HEK293 (cell line): ENCODE results near the gene DHDH.

Source experiments
- CTCF ChIP-seq: fragments of 450-650 bp; formaldehyde crosslinking; IDR thresholded peaks from 2 replicates; pipeline ENCODE4 v1.5.1; 2016; ENCODE audit warnings: missing biosample characterization, missing genetic modification characterization
- RBAK ChIP-seq: fragments of 450-650 bp; formaldehyde crosslinking; IDR thresholded peaks from 2 replicates; pipeline ENCODE4 v1.5.1; 2016; ENCODE audit warnings: missing biosample characterization, missing genetic modification characterization
- REPIN1 ChIP-seq: fragments of 450-650 bp; formaldehyde crosslinking; IDR thresholded peaks from 2 replicates; pipeline ENCODE4 v1.5.1; 2017; ENCODE audit warnings: missing biosample characterization, missing genetic modification characterization, low read depth
- YY1 ChIP-seq: fragments of 450-650 bp; formaldehyde crosslinking; IDR thresholded peaks from 2 replicates; pipeline ENCODE4 v1.5.1; 2018; ENCODE audit warnings: missing biosample characterization, missing genetic modification characterization
- YY2 ChIP-seq: fragments of 450-650 bp; formaldehyde crosslinking; IDR thresholded peaks from 2 replicates; pipeline ENCODE4 v1.5.1; 2016; ENCODE audit warnings: missing biosample characterization, missing genetic modification characterization
- ZBTB11 ChIP-seq: fragments of 450-650 bp; formaldehyde crosslinking; conservative IDR thresholded peaks from 2 replicates; pipeline ENCODE4 v1.5.1; 2016; ENCODE audit warnings: low read depth, missing biosample characterization, missing genetic modification characterization
- ZNF138 ChIP-seq: fragments of 450-650 bp; formaldehyde crosslinking; IDR thresholded peaks from 2 replicates; pipeline ENCODE4 v1.5.1; 2016; ENCODE audit warnings: missing biosample characterization, missing genetic modification characterization, borderline replicate concordance
- ZNF223 ChIP-seq: fragments of 450-650 bp; formaldehyde crosslinking; IDR thresholded peaks from 2 replicates; pipeline ENCODE4 v1.5.1; 2016; ENCODE audit warnings: missing biosample characterization, missing genetic modification characterization
- ZNF302 ChIP-seq: fragments of 450-650 bp; formaldehyde crosslinking; IDR thresholded peaks from 2 replicates; pipeline ENCODE4 v1.5.1; 2016; ENCODE audit warnings: missing biosample characterization, missing genetic modification characterization, low read depth
- ZNF449 ChIP-seq: fragments of 450-650 bp; formaldehyde crosslinking; IDR thresholded peaks from 2 replicates; pipeline ENCODE4 v1.5.1; 2017; ENCODE audit warnings: missing biosample characterization, mild to moderate bottlenecking, missing genetic modification characterization, moderate library complexity
- ZNF660 ChIP-seq: fragments of 450-650 bp; IDR thresholded peaks from 2 replicates; pipeline ENCODE4 v1.5.1; 2018; ENCODE audit warnings: missing biosample characterization, mild to moderate bottlenecking, missing genetic modification characterization
- ZNF777 ChIP-seq: fragments of 450-650 bp; formaldehyde crosslinking; IDR thresholded peaks from 2 replicates; pipeline ENCODE4 v1.5.1; 2017; ENCODE audit warnings: missing biosample characterization, missing genetic modification characterization, borderline replicate concordance
- ZNF830 ChIP-seq: fragments of 450-650 bp; IDR thresholded peaks from 2 replicates; pipeline ENCODE4 v1.5.0; 2018; ENCODE audit warnings: missing biosample characterization, missing genetic modification characterization, low read depth, mild to moderate bottlenecking, moderate library complexity
- ZSCAN5A ChIP-seq: fragments of 450-650 bp; formaldehyde crosslinking; IDR thresholded peaks from 2 replicates; pipeline ENCODE4 v1.5.1; 2016; ENCODE audit warnings: missing biosample characterization, missing genetic modification characterization

- no peak for TF ChIP-seq RBAK
- TF ChIP-seq CTCF (tag by site-specific recombination): no peak
- no peak for TF ChIP-seq ZNF449 (tag by site-specific recombination)
- TF ChIP-seq ZNF302: no peak
- TF ChIP-seq ZNF223 (tag by site-specific recombination): no peak
- no peak for TF ChIP-seq YY2 (tag by site-specific recombination)
- TF ChIP-seq YY1 (tag by site-specific recombination): no peak
- TF ChIP-seq ZNF777 (tag by site-specific recombination): no peak
- no peak for TF ChIP-seq REPIN1 (tag by site-specific recombination)
- TF ChIP-seq ZBTB11: no peak
- TF ChIP-seq ZNF830 (tag by site-specific recombination): no peak
- TF ChIP-seq ZSCAN5A (tag by site-specific recombination): no peak
- TF ChIP-seq ZNF138 (tag by site-specific recombination): no peak
- no peak for TF ChIP-seq ZNF660
Observed at GRCh38 chr19:48935864-48936263, 2.4 kb downstream of the DHDH start.
